ENCODE data around the gene PCED1A. TPM values are rescaled to one million over a fixed set of nuclear protein-coding genes. Genes with fewer than 3 reads are reported as not detected.
A peak's percentile ranks its signal among the peaks of the same experiment; 100 is the strongest.

PCED1A gene
- total and polyA plus RNA-seq, 2 of the 13 experiments (the other 11 are each of a cell fraction or from before 2014, with no cell fraction given), result 40.1 to 84.2 TPM

DNA sequence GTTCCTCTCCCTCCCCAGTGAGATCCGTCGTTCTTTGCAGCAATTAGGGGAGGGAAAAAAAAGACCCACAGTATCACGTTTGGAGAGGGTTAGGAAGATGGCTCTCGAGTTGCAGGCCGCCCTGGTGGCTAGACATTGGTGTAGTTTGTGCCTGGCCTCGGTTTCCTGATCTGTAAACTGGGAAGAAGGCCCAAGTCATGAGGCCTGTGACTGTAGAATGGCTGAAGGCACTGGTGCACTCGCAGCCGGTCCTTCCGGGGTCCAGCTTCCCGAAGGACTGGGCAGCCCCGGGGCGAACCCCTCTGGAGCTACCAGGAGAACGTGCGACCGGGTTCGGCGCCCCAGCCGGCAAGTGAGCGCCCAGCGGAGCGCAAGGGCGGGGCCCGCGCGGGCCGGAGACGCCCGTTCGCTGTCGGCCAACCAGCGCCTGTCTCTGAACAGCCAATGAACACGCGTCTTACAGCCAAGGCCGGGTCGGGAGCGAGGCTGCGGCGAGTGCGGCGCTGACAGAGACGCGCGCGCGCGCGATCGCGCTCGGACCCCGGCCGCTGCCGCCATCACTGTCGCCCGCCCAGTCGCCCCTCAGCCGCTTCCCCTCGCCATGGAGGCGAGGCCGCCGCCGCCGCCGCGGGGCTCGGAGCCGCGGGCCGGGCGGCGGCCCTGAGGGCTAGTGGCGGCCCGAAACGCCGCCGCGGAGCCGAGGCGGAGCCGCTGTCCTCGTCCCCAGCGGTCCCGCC lies 32.7 kb upstream of the PCED1A start, which contains the start of gene PTPRA (continued):
- TF ChIP-seq ZFP41 (CRISPR knock-in tag; IDR thresholded peaks at IDR 0.05; ENCODE audit: borderline replicate concordance), result peak; percentile 93; the same call in 1 of the 2 replicates
- TF ChIP-seq CBFB (CRISPR knock-in tag; IDR thresholded peaks at IDR 0.05), result peak; percentile 89
- TF ChIP-seq EEA1 (CRISPR knock-in tag; IDR thresholded peaks at IDR 0.05; ENCODE audit: borderline replicate concordance), result peak; percentile 46; the same call in 1 of the 2 replicates
- TF ChIP-seq HNRNPL (IDR thresholded peaks at IDR 0.05; ENCODE audit: low read depth, low read length), result no peak
- TF ChIP-seq NFIC (IDR thresholded peaks at IDR 0.05; ENCODE audit: low read length), result no peak; the same call in 1 of the 2 replicates
- TF ChIP-seq GLI4 (CRISPR knock-in tag; IDR thresholded peaks at IDR 0.05; ENCODE audit: borderline replicate concordance), result peak; percentile 70
- TF ChIP-seq GPN1 (CRISPR knock-in tag; IDR thresholded peaks at IDR 0.05; ENCODE audit: borderline replicate concordance), result peak; percentile 51; the same call in 1 of the 2 replicates
- TF ChIP-seq PHF21A (CRISPR knock-in tag; IDR thresholded peaks at IDR 0.05), result peak; percentile 85
- TF ChIP-seq, protein P1, sequence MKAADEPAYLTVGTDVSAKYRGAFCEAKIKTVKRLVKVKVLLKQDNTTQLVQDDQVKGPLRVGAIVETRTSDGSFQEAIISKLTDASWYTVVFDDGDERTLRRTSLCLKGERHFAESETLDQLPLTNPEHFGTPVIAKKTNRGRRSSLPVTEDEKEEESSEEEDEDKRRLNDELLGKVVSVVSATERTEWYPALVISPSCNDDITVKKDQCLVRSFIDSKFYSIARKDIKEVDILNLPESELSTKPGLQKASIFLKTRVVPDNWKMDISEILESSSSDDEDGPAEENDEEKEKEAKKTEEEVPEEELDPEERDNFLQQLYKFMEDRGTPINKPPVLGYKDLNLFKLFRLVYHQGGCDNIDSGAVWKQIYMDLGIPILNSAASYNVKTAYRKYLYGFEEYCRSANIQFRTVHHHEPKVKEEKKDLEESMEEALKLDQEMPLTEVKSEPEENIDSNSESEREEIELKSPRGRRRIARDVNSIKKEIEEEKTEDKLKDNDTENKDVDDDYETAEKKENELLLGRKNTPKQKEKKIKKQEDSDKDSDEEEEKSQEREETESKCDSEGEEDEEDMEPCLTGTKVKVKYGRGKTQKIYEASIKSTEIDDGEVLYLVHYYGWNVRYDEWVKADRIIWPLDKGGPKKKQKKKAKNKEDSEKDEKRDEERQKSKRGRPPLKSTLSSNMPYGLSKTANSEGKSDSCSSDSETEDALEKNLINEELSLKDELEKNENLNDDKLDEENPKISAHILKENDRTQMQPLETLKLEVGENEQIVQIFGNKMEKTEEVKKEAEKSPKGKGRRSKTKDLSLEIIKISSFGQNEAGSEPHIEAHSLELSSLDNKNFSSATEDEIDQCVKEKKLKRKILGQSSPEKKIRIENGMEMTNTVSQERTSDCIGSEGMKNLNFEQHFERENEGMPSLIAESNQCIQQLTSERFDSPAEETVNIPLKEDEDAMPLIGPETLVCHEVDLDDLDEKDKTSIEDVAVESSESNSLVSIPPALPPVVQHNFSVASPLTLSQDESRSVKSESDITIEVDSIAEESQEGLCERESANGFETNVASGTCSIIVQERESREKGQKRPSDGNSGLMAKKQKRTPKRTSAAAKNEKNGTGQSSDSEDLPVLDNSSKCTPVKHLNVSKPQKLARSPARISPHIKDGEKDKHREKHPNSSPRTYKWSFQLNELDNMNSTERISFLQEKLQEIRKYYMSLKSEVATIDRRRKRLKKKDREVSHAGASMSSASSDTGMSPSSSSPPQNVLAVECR (CRISPR knock-in tag; IDR thresholded peaks at IDR 0.05; ENCODE audit: borderline replicate concordance), result peak; percentile 88; the same call in 1 of the 2 replicates
- TF ChIP-seq FOXO1 (CRISPR knock-in tag; IDR thresholded peaks at IDR 0.05), result peak; percentile 56; the same call in 1 of the 2 replicates
- no peak; the same call in 1 of the 2 replicates for TF ChIP-seq ELF3 (CRISPR knock-in tag; IDR thresholded peaks at IDR 0.05)
- TF ChIP-seq YEATS4 (CRISPR knock-in tag; IDR thresholded peaks at IDR 0.05; ENCODE audit: borderline replicate concordance), result no peak; the same call in 1 of the 2 replicates
- 0 out of 2 replicates have a peak, but pooled peaks have one; percentile 30 for TF ChIP-seq ATF5 (CRISPR knock-in tag; IDR thresholded peaks at IDR 0.05; ENCODE audit: low read depth)
- no peak for TF ChIP-seq ZNF740 (CRISPR knock-in tag; IDR thresholded peaks at IDR 0.05)
- no peak for TF ChIP-seq TOE1 (CRISPR knock-in tag; IDR thresholded peaks at IDR 0.05)
- no peak for TF ChIP-seq KAT2B (IDR thresholded peaks at IDR 0.05; ENCODE audit: borderline replicate concordance, low read depth, low read length)
- TF ChIP-seq ZNF30 (CRISPR knock-in tag; IDR thresholded peaks at IDR 0.05), result no peak; the same call in 1 of the 2 replicates
- TF ChIP-seq, protein P2, sequence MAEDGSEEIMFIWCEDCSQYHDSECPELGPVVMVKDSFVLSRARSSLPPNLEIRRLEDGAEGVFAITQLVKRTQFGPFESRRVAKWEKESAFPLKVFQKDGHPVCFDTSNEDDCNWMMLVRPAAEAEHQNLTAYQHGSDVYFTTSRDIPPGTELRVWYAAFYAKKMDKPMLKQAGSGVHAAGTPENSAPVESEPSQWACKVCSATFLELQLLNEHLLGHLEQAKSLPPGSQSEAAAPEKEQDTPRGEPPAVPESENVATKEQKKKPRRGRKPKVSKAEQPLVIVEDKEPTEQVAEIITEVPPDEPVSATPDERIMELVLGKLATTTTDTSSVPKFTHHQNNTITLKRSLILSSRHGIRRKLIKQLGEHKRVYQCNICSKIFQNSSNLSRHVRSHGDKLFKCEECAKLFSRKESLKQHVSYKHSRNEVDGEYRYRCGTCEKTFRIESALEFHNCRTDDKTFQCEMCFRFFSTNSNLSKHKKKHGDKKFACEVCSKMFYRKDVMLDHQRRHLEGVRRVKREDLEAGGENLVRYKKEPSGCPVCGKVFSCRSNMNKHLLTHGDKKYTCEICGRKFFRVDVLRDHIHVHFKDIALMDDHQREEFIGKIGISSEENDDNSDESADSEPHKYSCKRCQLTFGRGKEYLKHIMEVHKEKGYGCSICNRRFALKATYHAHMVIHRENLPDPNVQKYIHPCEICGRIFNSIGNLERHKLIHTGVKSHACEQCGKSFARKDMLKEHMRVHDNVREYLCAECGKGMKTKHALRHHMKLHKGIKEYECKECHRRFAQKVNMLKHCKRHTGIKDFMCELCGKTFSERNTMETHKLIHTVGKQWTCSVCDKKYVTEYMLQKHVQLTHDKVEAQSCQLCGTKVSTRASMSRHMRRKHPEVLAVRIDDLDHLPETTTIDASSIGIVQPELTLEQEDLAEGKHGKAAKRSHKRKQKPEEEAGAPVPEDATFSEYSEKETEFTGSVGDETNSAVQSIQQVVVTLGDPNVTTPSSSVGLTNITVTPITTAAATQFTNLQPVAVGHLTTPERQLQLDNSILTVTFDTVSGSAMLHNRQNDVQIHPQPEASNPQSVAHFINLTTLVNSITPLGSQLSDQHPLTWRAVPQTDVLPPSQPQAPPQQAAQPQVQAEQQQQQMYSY (CRISPR knock-in tag; IDR thresholded peaks at IDR 0.05), result peak; percentile 68; the same call in 1 of the 2 replicates
- TF ChIP-seq ZBTB42 (CRISPR knock-in tag; IDR thresholded peaks at IDR 0.05), result peak; percentile 87; the same call in 1 of the 2 replicates

Measured in HepG2 (cell line).